Neural cell (in vitro differentiated cells): Measurements from ENCODE around the gene LIN37. TPM values are rescaled to one million over a fixed set of nuclear protein-coding genes. Genes with fewer than 3 reads are reported as not detected.

Experiments used
- H2AFZ ChIP-seq: fragments of 200-600, 300-800 bp; sonication (generic), shearing (Covaris generic); 2 replicates; pipeline ENCODE4 v1.6.0; 2014; ENCODE audit warnings: low read depth, mild to moderate bottlenecking, antibody characterized with exemption, low read length, moderate library complexity
- H3F3A ChIP-seq: fragments of 200-600 bp; shearing (Covaris generic); 2 replicates; pipeline ENCODE4 v1.6.1; 2016; ENCODE audit warnings: mild to moderate bottlenecking, moderate library complexity, mixed read lengths, antibody characterized with exemption, low read length; ENCODE audit not compliant: insufficient read depth, poor library complexity, severe bottlenecking
- H3K27ac ChIP-seq: fragments of 200-600, 300-800 bp; sonication (generic), shearing (Covaris generic); 2 replicates; pipeline ENCODE4 v1.5.1; 2014; ENCODE audit warnings: mild to moderate bottlenecking, low read length, moderate library complexity
- H3K27me3 ChIP-seq: fragments of 300-800, 200-600 bp; sonication (generic), shearing (Covaris generic); 2 replicates; pipeline ENCODE4 v1.6.0; 2014; ENCODE audit warnings: mild to moderate bottlenecking, low read depth, low read length, moderate library complexity; ENCODE audit not compliant: insufficient read depth
- H3K36me3 ChIP-seq: fragments of 300-800, 200-600 bp; sonication (generic), shearing (Covaris generic); 2 replicates; pipeline ENCODE4 v1.5.1; 2014; ENCODE audit warnings: mild to moderate bottlenecking, antibody characterized with exemption, low read length, moderate library complexity; ENCODE audit not compliant: insufficient read depth
- H3K4me2 ChIP-seq: fragments of 300-800, 200-600 bp; sonication (generic), shearing (Covaris generic); 2 replicates; pipeline ENCODE4 v1.6.0; 2014; ENCODE audit warnings: mild to moderate bottlenecking, low read length
- H3K4me3 ChIP-seq: fragments of 300-800, 200-600 bp; sonication (generic), shearing (Covaris generic); 2 replicates; pipeline ENCODE4 v1.5.1; 2014; ENCODE audit warnings: mild to moderate bottlenecking, low read length, moderate library complexity
- H3K79me2 ChIP-seq: fragments of 200-600 bp; shearing (Covaris generic); replicated peaks from 2 replicates; pipeline ENCODE4 v1.6.0; 2014; ENCODE audit warnings: mild to moderate bottlenecking, low read length, moderate library complexity; ENCODE audit not compliant: insufficient read depth
- H3K9ac ChIP-seq: fragments of 300-800, 200-600 bp; sonication (generic), shearing (Covaris generic); 2 replicates; pipeline ENCODE4 v1.6.1; 2016; ENCODE audit warnings: mild to moderate bottlenecking, low read length, mixed read lengths
- H3K9me2 ChIP-seq: fragments of 200-600 bp; shearing (Covaris generic); 2 replicates; pipeline ENCODE4 v1.6.1; 2016; ENCODE audit warnings: mild to moderate bottlenecking, low read length, mixed read lengths; ENCODE audit not compliant: insufficient read depth
- H3K9me3 ChIP-seq: fragments of 200-600, 300-800 bp; sonication (generic), shearing (Covaris generic); 2 replicates; pipeline ENCODE4 v1.6.1; 2016; ENCODE audit warnings: mild to moderate bottlenecking, mixed run types, low read length, moderate library complexity, mixed read lengths
- H4K20me1 ChIP-seq: fragments of 200-600 bp; shearing (Covaris generic); 2 replicates; pipeline ENCODE4 v1.6.1; 2016; ENCODE audit warnings: mild to moderate bottlenecking, mixed run types; ENCODE audit not compliant: insufficient read depth
- EP300 ChIP-seq: fragments of 450-650 bp; conservative IDR thresholded peaks from 2 replicates; pipeline ENCODE4 v1.6.1; 2014; ENCODE audit warnings: antibody characterized with exemption, mild to moderate bottlenecking, moderate library complexity; ENCODE audit not compliant: poor library complexity, severe bottlenecking
- EZH2 ChIP-seq: fragments of 200-600, 300-800 bp; shearing (Covaris generic), sonication (generic); IDR thresholded peaks from 2 replicates; pipeline ENCODE4 v1.6.1; 2014; ENCODE audit warnings: antibody characterized with exemption, low read length, borderline replicate concordance, mild to moderate bottlenecking; ENCODE audit not compliant: insufficient read depth, poor library complexity, severe bottlenecking
- MXI1 ChIP-seq: fragments of 450-650 bp; conservative IDR thresholded peaks from 2 replicates; pipeline ENCODE4 v1.6.1; 2014; ENCODE audit warnings: antibody characterized with exemption, mild to moderate bottlenecking; ENCODE audit not compliant: poor library complexity, severe bottlenecking
- POLR2AphosphoS5 ChIP-seq: IDR thresholded peaks from 2 replicates; pipeline ENCODE4 v1.6.1; 2012
- RAD21 ChIP-seq: fragments of 450-650 bp; conservative IDR thresholded peaks from 2 replicates; pipeline ENCODE4 v1.6.1; 2014; ENCODE audit warnings: antibody characterized with exemption, mild to moderate bottlenecking, moderate library complexity
- SMC3 ChIP-seq: fragments of 450-650 bp; conservative IDR thresholded peaks from 2 replicates; pipeline ENCODE4 v1.6.1; 2014; ENCODE audit warnings: antibody characterized with exemption, mild to moderate bottlenecking, moderate library complexity; ENCODE audit not compliant: poor library complexity
- TAF1 ChIP-seq: IDR thresholded peaks from 2 replicates; pipeline ENCODE4 v1.6.1; 2012; ENCODE audit warnings: low read depth
- polyA plus RNA-seq: library from polyadenylated mRNA; depleted of rRNA; stranded (reverse); fragments of >200 nt; gene quantifications from 2 replicates; pipeline ENCODE4 v1.2.3, GENCODE V29; 2014
- TF ChIP-seq, protein P1 (sequence below): IDR thresholded peaks from 2 replicates; pipeline ENCODE4 v1.6.1; 2012; ENCODE audit warnings: borderline replicate concordance
- TF ChIP-seq, protein P2 (sequence below): fragments of 450-650 bp; IDR thresholded peaks from 2 replicates; pipeline ENCODE4 v1.5.1; 2014; ENCODE audit warnings: antibody characterized with exemption, mild to moderate bottlenecking, moderate library complexity; ENCODE audit not compliant: poor library complexity, severe bottlenecking

The LIN37 gene
- polyA plus RNA-seq, 1 donor from 2014 or later, result 25.7 TPM

DNA sequence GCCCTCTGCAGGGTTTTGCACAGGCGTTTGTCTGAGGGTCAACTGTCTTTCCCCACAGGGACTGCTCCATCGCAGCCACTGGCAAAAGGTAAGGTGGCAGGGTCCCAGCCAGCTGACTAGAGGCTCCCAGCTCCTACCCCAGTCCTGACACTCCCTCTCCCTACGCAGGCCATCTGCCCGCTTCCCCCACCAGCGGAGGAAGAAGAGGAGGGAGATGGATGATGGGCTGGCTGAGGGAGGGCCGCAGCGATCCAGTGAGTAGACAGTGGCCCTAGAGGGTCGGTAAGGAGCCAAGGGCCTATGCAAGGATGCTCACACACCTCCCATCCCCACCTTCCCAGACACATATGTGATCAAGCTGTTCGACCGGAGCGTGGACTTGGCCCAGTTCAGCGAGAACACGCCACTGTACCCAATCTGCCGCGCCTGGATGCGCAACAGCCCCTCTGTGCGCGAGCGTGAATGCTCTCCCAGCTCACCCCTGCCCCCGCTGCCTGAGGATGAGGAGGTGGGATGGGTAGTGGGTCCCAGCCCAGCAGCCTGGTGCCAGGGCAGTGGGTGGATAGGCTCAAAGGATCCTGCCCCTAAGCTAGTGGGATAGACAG, 4.5 kb downstream of the LIN37 start (continued):
- TF ChIP-seq EP300 (no peak), TAF1 (no peak)

DNA sequence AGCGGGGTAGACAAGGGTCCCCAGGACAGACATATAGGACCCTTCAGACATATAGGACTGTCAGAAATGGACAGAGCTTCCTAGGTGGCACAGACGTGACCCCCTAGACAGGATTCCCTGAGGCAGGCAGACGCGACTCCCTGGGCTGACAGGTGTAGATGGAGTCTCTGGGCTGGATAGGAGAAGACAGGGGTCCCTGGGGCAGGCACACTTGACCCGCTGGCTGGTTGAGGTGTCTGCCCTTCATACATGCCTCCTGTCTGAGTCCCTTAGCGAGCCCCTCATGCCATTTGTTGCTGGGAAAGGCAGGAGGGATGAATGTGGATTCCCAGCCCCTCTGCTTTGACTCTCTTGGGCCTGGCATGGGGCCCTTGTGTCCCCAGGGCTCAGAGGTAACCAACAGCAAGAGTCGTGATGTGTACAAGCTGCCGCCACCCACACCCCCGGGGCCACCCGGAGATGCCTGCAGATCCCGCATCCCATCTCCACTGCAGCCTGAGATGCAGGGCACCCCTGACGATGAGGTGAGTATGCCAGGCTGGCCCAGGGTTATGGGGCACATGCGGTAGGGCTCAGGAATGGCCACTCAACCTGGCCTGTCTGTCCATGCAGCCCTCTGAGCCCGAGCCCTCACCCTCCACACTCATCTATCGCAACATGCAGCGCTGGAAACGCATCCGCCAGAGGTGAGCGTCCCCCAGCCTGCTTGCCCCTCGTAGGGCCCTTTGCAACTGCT, 5.4 kb downstream of the LIN37 start:
- Histone ChIP-seq H3K9me3 (no peaks in the 10 kb centered on the region), H3K4me2 (no peak overlapping the region), H3K79me2 (peaks cover 9% of the 10 kb centered on the region), H3K36me3 (peaks cover 8% of the 10 kb centered on the region), H3K9ac (no peak overlapping the region), H3K27me3 (no peaks in the 10 kb centered on the region), H3K9me2 (no peaks in the 10 kb centered on the region), H3F3A (no peaks in the 10 kb centered on the region), H3K27ac (no peak overlapping the region), H3K4me3 (no peak overlapping the region), H2AFZ (no peak overlapping the region), H4K20me1 (no peaks in the 10 kb centered on the region)
- TF ChIP-seq, protein P1, sequence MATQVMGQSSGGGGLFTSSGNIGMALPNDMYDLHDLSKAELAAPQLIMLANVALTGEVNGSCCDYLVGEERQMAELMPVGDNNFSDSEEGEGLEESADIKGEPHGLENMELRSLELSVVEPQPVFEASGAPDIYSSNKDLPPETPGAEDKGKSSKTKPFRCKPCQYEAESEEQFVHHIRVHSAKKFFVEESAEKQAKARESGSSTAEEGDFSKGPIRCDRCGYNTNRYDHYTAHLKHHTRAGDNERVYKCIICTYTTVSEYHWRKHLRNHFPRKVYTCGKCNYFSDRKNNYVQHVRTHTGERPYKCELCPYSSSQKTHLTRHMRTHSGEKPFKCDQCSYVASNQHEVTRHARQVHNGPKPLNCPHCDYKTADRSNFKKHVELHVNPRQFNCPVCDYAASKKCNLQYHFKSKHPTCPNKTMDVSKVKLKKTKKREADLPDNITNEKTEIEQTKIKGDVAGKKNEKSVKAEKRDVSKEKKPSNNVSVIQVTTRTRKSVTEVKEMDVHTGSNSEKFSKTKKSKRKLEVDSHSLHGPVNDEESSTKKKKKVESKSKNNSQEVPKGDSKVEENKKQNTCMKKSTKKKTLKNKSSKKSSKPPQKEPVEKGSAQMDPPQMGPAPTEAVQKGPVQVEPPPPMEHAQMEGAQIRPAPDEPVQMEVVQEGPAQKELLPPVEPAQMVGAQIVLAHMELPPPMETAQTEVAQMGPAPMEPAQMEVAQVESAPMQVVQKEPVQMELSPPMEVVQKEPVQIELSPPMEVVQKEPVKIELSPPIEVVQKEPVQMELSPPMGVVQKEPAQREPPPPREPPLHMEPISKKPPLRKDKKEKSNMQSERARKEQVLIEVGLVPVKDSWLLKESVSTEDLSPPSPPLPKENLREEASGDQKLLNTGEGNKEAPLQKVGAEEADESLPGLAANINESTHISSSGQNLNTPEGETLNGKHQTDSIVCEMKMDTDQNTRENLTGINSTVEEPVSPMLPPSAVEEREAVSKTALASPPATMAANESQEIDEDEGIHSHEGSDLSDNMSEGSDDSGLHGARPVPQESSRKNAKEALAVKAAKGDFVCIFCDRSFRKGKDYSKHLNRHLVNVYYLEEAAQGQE, result no peak
- TF ChIP-seq EP300, result no peak
- TF ChIP-seq POLR2AphosphoS5, result no peak
- TF ChIP-seq RAD21, result no peak
- no peak for TF ChIP-seq TAF1
- TF ChIP-seq, protein P2, sequence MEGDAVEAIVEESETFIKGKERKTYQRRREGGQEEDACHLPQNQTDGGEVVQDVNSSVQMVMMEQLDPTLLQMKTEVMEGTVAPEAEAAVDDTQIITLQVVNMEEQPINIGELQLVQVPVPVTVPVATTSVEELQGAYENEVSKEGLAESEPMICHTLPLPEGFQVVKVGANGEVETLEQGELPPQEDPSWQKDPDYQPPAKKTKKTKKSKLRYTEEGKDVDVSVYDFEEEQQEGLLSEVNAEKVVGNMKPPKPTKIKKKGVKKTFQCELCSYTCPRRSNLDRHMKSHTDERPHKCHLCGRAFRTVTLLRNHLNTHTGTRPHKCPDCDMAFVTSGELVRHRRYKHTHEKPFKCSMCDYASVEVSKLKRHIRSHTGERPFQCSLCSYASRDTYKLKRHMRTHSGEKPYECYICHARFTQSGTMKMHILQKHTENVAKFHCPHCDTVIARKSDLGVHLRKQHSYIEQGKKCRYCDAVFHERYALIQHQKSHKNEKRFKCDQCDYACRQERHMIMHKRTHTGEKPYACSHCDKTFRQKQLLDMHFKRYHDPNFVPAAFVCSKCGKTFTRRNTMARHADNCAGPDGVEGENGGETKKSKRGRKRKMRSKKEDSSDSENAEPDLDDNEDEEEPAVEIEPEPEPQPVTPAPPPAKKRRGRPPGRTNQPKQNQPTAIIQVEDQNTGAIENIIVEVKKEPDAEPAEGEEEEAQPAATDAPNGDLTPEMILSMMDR, result no peak
- TF ChIP-seq EZH2, result no peak
- TF ChIP-seq MXI1, result no peak
- TF ChIP-seq SMC3, result no peak
